RCC 7860 (cell line): ENCODE data around the gene STK36.

Experiments used
- DNase-seq: peaks from one replicate; pipeline ENCODE4 v3.0.0-alpha.2; 2015; ENCODE audit warnings: low spot score
- FAIRE-seq: peaks from 2 replicates; lab custom pipeline; 2012; peaks lifted over from hg19 to GRCh38; lab: Jason Lieb, UNC

STK36 gene

DNA sequence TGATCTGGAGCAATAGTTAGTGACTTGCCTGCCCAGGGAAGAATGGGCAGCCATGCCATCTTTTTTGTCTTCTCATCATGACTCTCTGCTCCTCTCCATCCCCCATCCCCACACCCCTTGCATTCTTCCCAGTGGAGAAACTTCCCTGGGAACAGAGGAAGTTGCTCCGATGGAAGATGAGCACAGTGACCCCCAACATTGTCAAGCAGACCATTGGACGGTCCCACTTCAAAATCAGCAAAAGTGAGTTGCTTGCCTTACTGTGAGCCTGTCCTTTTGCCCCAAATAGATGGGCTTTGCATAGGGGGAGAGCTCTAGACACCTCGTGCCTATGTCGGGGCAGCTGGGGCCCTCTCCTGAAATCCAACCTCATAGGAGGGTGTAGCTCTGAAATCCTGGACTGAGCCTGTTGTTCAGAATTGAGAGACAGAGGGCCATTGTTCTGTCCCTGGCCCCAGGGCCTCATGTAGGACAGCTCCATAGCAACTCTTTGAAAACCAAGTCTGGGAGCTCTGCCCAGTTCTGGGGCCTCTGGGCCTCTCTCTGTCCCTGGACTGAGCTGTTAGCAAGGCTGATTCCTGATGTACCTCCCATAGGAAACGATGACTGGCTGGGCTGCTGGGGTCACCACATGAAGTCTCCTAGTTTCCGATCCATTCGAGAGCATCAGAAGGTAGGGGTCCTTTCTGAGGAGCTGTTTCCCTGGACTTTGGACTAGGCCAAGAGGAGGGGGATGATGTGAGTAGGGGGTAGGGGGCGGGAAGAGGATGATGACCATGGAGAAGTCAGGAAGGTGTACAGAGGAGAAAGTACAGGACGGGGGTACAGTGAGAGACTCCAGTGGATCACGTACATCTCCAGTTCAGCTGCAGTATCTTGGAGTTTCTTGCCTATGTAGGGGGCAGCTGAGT, 73.9 kb downstream of the STK36 start:
- DNase-seq (no peak), FAIRE-seq (no peak)

- DNase-seq (no peak), FAIRE-seq (no peak)
Observed at GRCh38 chr2:218746470-218746795, 74.5 kb downstream of the STK36 start.

DNA sequence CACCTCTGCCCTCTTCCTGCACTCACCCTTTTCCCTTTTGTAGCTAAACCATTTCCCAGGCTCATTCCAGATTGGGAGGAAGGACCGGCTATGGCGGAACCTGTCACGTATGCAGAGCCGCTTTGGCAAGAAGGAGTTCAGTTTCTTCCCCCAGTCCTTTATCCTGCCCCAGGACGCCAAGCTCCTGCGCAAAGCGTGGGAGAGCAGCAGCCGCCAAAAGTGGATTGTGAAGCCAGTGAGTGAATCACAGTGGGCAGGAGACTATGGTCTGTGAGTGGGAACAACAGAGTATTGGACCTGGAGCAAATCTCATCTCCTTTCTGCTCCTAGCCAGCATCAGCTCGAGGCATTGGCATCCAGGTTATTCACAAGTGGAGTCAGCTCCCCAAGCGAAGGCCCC, 75.1 kb downstream of the STK36 start:
- no peak for DNase-seq
- FAIRE-seq = no peak

- DNase-seq (no peak), FAIRE-seq (no peak)
Observed at GRCh38 chr2:218748741-218749441, 77.0 kb downstream of the STK36 start.
